ENCODE data around the gene ANO6.
A peak's percentile ranks its signal among the peaks of the same experiment; 100 is the strongest.
"Not testable (repeated sequence)": the region's sequence is repeated elsewhere in the genome, so short reads cannot be mapped to it uniquely, and the experiment has no call there.

The ANO6 gene

DNA sequence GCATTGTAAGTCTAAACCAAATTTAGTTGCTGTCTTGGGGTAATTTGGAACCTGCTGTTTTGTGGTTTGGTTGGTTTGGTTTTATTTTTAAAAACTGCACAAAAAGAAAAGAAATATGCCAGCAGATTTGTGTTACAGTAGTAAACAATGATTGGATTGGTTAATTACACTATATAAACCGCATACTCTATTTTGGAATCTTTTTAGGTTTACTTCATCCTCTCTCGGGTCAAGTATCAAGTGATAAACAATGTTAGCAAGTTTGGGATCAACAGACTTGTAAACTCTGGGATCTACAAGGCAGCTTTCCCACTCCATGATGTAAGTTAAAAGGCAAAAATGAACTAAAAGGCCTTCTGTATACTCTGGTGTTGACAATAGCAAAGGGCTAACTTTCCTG is 132.4 kb downstream of the ANO6 start:
- DNase-seq (ENCODE audit: low spot score) = no peak

DNA sequence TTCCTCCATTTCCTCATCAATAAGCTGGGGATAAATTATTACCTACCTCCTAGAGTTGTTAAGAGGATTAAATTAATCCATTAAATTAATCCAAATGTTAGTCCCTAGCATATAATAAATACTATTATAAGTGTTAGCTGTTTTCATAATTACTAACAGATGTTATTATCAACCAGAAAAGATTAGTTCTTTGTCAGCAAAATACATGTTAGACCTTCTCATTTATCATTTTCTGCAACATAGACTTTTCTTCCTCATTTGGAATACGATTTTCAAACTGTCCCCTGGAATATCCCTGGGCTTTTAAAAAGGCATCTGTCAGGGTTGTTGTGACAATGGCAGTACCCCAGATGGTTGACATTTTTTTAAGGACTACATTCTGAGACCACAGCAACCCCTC is 133.1 kb downstream of the ANO6 start:
- no peak for DNase-seq (ENCODE audit: low spot score)

DNA sequence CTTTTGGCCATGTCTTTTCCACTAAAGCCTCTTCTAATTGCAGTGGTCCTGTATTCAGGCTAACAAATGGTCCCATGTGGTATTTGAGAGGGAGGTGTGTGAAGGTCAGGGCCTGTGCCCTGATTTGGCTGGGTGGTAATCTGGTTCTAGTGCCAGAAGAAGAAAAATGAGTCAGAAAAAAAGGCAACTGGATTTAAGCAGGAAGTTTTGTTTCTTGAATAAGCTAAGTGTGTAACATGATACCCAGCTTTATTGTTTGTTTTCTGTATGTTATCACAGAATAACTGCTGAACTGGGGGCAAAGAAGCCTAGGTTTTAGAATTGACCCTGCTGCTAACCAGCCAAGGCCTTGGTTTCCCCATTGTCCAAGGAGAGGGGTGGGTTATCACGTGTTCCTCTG is 134.0 kb downstream of the ANO6 start:
- no peak for DNase-seq (ENCODE audit: low spot score)

DNA sequence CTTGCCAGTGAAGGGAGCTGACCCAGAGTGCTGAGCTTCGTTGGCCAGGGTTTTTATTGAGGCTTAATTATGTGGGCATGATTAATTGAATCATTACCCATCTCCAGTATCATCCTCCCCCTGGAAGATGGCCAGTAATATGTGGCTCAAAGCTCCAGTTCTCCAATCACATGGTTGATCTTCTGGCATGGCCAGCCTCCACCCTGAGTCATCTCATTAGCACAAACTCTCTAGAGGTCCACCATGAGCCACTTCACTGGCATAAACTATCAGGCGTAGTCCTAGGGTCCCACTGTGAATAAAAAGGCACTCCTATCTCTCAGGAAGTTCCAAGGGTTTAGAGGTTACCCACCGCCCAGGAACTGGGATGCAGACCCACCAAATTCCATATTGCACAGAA is 135.0 kb downstream of the ANO6 start:
- no peak for DNase-seq (ENCODE audit: low spot score)

DNA sequence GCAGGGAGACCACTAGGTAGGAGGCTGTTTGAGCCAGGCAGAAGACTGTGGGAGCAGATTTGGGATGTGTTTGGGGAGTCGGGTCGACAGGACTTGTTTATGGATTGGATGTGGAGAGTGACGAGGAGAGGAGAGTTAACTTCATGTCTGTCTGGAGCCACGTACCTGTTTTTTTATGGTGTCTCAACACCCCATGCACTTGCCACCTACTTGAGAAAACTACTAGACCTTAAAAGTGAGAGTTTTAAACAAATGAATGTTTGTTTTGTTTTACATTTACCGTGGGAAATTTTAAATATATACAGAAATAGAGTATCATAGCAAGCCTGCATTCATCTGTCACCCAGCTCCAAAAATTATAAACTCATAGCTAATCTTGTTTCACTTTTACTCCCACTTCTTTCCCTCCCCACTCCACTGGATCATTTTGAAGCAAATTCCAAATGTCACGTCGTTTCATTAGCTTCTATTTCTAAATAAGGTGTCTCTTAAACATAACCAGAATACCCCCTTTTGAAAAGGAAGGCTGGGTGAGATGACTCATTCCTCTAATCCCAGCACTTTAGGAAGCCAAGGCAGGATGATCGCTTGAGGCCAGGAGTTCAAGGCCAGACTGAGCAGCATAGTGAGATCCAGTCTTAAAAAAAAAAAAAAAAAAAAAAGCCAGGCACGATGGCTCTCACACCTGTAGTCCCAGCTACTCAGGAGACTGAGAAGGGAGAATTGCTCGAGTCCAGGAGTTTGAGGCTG is 136.2 kb downstream of the ANO6 start:
- DNase-seq (ENCODE audit: low spot score) = no peak

GRCh38 chr12:45353944-45354343 is 138.0 kb downstream of the ANO6 start:
- no peak for DNase-seq (ENCODE audit: low spot score)

DNA sequence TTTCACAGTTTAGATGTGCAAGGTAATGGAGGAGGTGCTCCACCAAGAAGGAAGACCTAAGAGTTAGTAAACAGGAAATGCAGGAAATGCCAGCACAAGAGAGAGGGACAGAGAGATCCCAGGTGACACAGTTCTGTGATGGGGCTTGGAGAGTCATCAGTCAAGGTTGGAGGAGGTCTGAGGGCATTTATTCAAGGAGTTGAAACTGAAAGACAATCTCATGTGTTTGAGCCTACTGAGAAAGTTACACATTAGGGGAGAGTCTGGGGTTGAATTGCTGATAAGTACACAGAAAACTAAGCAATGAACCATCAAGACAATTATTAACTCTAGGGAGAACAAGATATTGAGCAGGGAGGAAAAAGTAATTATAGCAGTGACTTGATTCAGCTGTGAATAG is 138.5 kb downstream of the ANO6 start:
- DNase-seq (ENCODE audit: low spot score) = no peak

GRCh38 chr12:45355730-45356129 is 139.8 kb downstream of the ANO6 start:
- no peak for DNase-seq (ENCODE audit: low spot score)

DNA sequence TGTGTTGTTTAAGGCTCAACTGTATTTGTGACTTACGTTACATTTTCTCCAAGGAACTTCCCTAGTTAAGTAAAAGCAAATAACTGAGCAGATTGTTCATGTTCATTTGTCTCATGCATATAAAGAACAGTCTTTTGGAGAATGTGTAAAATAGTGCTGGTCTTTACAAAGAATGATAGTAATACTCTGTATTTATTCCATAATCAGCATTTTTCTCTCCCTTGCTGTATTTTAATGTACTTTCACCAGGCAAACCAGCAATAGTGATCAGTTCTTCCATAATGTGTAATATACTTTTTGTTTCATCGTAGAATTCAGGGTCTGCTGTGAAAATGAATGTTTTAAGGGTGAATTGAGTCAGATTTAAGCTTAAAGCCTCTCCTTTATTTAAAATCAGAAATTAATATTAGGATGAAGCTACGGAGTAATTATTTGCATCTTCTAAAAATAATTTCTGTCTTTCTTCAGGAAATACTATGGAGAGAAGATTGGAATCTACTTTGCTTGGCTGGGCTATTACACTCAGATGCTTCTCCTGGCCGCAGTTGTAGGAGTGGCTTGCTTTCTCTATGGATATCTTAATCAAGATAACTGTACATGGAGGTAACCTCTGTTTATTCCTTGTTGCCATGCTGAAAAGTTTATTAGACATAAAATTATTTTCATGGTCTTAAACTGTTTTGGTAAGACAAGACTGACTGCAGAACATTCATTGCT is 141.1 kb downstream of the ANO6 start:
- no peak for DNase-seq (ENCODE audit: low spot score)

GRCh38 chr12:45357539-45358417 is 141.9 kb downstream of the ANO6 start:
- peak; percentile 5 for DNase-seq (ENCODE audit: low spot score)

DNA sequence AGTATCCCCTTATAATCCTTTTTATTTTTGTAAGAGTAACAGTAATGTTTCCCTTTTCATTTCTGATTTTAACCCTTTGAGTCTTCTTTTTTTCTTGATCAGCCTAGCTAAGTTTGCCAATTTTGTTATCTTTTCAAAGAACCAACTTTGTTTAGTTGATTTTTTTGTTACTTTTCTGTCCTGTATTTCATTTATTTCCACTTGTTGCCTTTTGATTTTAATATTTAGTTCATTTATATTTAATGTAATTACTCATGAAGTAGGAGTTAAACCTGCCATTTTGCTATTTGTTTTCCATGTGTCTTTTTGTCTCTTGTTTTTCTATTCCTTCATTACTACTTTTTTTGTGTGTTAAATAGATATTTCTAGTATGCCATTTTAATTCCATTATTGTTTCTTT is 146.4 kb downstream of the ANO6 start:
- DNase-seq (ENCODE audit: low spot score) = no peak

DNA sequence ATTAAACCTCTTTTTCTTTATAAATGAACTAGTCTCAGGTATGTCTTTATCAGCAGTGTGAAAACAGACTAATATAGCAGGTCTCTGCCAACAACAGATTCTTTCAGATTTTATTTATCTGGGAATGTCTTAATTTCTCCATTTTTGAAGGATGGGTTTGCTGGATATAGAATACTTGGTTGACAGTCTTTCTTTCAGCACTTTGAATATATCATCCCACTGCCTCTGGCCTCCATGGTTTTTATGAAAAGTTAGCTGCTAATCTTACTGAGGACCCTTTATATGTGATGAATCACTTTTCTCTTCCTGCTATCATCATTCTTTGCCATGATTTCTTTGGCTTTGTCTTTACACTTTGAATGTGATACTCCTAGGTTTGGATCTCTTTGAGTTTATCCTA is 148.0 kb downstream of the ANO6 start:
- DNase-seq (ENCODE audit: low spot score) = no peak

- no peak for DNase-seq (ENCODE audit: low spot score)
Observed at GRCh38 chr12:45368841-45369489, 153.1 kb downstream of the ANO6 start.

DNA sequence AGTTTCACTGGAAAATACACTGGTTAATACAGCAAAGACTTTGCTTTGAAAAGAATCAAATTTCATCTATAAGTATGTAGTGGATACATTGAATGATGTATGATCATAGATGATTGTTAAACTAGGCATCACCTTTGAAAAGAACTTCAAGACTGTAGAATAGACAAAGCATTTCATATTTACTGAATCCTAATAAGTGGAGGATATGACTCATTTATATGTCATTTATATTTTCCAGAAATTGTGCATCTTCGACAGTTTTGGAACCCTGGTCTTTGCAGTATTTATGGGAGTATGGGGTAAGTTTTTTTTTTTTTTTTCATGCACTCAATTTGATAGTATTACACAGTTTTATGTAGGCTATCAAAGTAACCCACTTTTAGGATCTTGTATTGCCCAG is 161.9 kb downstream of the ANO6 start:
- no peak for DNase-seq (ENCODE audit: low spot score)

- DNase-seq (ENCODE audit: low spot score) = no peak
Observed at GRCh38 chr12:45379261-45379660, 163.4 kb downstream of the ANO6 start.

DNA sequence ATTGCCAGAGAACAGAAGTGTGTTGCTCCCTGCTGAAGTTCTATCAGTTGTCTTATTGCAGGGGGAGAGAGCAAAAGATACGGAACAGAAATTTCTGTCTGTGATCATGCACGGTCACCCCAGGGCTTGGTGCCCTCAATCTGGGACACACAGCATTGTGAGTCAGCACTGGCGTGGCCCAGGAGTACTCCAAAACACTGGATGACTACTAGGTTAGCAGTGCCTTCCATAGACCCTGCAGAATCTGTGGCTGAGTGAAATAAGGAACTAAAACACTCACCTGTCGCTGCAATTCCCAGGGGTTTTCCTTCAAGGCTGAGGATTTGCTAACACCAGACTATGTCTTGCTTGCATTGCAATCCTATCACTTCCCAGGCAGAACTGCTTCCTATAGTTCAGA is 165.5 kb downstream of the ANO6 start:
- no peak for DNase-seq (ENCODE audit: low spot score)

GRCh38 chr12:45388545-45388944 is 172.7 kb downstream of the ANO6 start:
- DNase-seq (ENCODE audit: low spot score) = peak; percentile 59

GRCh38 chr12:45389426-45389825 is 173.5 kb downstream of the ANO6 start:
- DNase-seq (ENCODE audit: low spot score) = no peak

DNA sequence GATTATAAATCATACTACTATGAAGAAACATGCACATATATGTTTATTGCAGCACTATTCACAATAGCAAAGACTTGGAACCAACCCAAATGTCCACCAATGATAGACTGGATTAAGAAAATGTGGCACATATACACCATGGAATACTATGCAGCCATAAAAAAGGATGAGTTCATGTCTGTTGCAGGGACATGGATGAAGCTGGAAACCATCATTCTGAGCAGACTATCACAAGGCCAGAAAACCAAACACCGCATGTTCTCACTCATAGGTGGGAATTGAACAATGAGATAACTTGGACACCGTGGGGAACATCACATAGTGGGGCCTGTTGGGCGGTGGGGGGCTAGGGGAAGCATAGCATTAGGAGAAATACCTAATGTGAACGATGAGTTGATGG is 181.6 kb downstream of the ANO6 start:
- DNase-seq (ENCODE audit: low spot score) = not testable (repeated sequence)

- no peak for DNase-seq (ENCODE audit: low spot score)
Observed at GRCh38 chr12:45398552-45398951, 182.7 kb downstream of the ANO6 start.

DNA sequence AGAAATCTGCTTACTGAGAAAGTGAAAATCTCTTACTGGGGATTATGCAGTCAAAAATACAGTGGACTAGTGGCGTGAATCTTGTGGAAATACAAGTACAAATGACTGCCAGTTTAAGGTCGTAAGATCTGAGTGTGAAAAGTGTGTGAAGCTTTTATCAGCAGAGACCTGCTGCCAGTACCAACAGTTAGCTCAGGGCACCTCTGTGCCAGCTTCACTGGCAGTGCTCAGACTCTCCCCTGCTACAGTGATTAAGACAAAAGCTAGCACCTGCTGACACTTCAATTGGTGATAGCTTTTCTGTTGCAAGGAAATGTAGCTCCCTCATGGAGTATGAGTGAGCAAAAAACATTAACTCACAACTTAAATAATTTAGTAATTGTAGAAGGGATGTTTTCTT is 185.1 kb downstream of the ANO6 start:
- no peak for DNase-seq (ENCODE audit: low spot score)

- no peak for DNase-seq (ENCODE audit: low spot score)
Observed at GRCh38 chr12:45402288-45402687, 186.4 kb downstream of the ANO6 start.

Data from Ammon's horn (tissue), 1 donor.